Gastroesophageal sphincter (tissue), 4 donors: ENCODE results near the gene BASP1. TPM values are rescaled to one million over a fixed set of nuclear protein-coding genes. Genes with fewer than 3 reads are reported as not detected.
"Not testable (repeated sequence)": the region's sequence is repeated elsewhere in the genome, so short reads cannot be mapped to it uniquely, and the experiment has no call there.

Experiments used
- ATAC-seq: fragments of 150-250 bp; one replicate; pipeline ENCODE4 v1.9.1; 2016; ENCODE audit warnings: mild to moderate bottlenecking, moderate library complexity
- H3K27ac ChIP-seq, 4 donors: fragments of 200-600 bp; sonication (generic) in 3 of 4; 1 replicate in 3 of 4; 2 replicates in 1 of 4; pipeline ENCODE4 v1.5.1; 2016 to 2019
- H3K27me3 ChIP-seq: fragments of 200-600 bp; sonication (generic); one replicate; pipeline ENCODE4 v1.5.1; 2019
- H3K36me3 ChIP-seq, 2 donors: fragments of 200-600 bp; sonication (generic); one replicate each; pipeline ENCODE4 v1.5.1; 2019; ENCODE audit warnings: control low read depth in 1 of 2
- H3K4me1 ChIP-seq, 3 donors: fragments of 200-600 bp; sonication (generic); 1 replicate in 2 of 3; 2 replicates in 1 of 3; pipeline ENCODE4 v1.5.1; 2016 to 2019; ENCODE audit warnings: control low read depth in 2 of 3
- H3K4me3 ChIP-seq, 2 donors: fragments of 200-600 bp; sonication (generic); one replicate each; pipeline ENCODE4 v1.5.1; 2019; ENCODE audit warnings: mild to moderate bottlenecking in 1 of 2, moderate library complexity in 1 of 2
- H3K9me3 ChIP-seq, 3 donors: fragments of 200-600 bp; sonication (generic); one replicate each; pipeline ENCODE4 v1.5.1; 2017 to 2019; ENCODE audit warnings: control low read depth in 2 of 3
- EP300 ChIP-seq: sonication (generic); formaldehyde crosslinking; IDR thresholded peaks from one replicate; pipeline ENCODE4 v1.6.1; 2017; ENCODE audit warnings: antibody characterized with exemption, mild to moderate bottlenecking
- POLR2A ChIP-seq, 2 donors: fragments of 450-650 bp; IDR thresholded peaks; one replicate each; pipeline ENCODE4 v1.6.1; 2017; ENCODE audit warnings: antibody characterized with exemption in 2 of 2, mild to moderate bottlenecking in 2 of 2, moderate library complexity in 1 of 2
- POLR2AphosphoS5 ChIP-seq: sonication (generic); formaldehyde crosslinking; IDR thresholded peaks from one replicate; pipeline ENCODE4 v1.6.1; 2017; ENCODE audit warnings: antibody characterized with exemption
- WGBS, 2 donors: methylation state at CpG; one replicate each; pipeline ENCODE4 v1.1.5; 2018; ENCODE audit warnings: low coverage in 1 of 2; 5-methylcytosine and 5-hydroxymethylcytosine counted together
- total RNA-seq, 4 donors: library from RNA; depleted of rRNA; stranded (reverse); fragments of >200 nt; gene quantifications; one replicate each; pipeline ENCODE4 v1.1.0, GENCODE V29; 2016
- TF ChIP-seq, protein P1 (sequence below), 4 experiments: fragments of 200-600 bp in 2 of 4; fragments of 450-650 bp in 2 of 4; sonication (generic) in 1 of 4; IDR thresholded peaks; one replicate each; pipeline ENCODE4 v1.5.1; 2017 to 2019; ENCODE audit warnings: antibody characterized with exemption in 4 of 4, mild to moderate bottlenecking in 2 of 4, moderate library complexity in 2 of 4

The BASP1 gene
- total RNA-seq, 4 donors from 2014 or later: 0.31 to 12.9 (median 5.5) TPM

DNA sequence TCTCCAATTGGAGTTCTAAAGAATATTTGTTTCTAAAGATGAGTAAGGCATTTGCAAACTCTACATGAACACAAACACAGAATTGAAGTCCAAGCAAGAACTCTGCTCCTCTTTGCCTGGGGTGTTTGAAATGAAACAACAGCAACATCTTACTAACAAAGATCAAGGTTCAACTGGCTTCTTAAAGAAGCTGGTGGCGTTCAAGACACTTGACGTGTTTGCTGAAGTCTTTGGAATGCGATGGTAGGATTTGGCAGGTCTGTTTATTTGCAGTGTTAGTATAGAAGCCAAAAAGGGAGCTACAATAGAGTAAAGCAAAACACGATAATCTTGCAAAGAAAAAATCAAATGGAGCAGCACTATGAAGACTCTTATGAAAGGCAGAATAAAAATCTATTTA lies 94.9 kb downstream of the BASP1 start:
- no peak overlapping the region for H3K27ac ChIP-seq
- no peaks in the 10 kb centered on the region for H3K27me3 ChIP-seq
- WGBS, 2 donors: 35 to 66% methylated on average over 4 of the region's 4 CpGs
- H3K36me3 ChIP-seq: no peaks in the 10 kb centered on the region
- no peak overlapping the region for H3K4me3 ChIP-seq
- no peak for ATAC-seq
- H3K4me1 ChIP-seq: no peaks in the 10 kb centered on the region
- H3K9me3 ChIP-seq: no peaks in the 10 kb centered on the region
- TF ChIP-seq EP300 (no peak), POLR2A (IDR thresholded peaks at IDR 0.05) (no peak), POLR2AphosphoS5 (no peak)
- TF ChIP-seq, protein P1, sequence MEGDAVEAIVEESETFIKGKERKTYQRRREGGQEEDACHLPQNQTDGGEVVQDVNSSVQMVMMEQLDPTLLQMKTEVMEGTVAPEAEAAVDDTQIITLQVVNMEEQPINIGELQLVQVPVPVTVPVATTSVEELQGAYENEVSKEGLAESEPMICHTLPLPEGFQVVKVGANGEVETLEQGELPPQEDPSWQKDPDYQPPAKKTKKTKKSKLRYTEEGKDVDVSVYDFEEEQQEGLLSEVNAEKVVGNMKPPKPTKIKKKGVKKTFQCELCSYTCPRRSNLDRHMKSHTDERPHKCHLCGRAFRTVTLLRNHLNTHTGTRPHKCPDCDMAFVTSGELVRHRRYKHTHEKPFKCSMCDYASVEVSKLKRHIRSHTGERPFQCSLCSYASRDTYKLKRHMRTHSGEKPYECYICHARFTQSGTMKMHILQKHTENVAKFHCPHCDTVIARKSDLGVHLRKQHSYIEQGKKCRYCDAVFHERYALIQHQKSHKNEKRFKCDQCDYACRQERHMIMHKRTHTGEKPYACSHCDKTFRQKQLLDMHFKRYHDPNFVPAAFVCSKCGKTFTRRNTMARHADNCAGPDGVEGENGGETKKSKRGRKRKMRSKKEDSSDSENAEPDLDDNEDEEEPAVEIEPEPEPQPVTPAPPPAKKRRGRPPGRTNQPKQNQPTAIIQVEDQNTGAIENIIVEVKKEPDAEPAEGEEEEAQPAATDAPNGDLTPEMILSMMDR (IDR thresholded peaks at IDR 0.05): no peak

- Histone ChIP-seq H3K9me3 (no peaks in the 10 kb centered on the region), H3K36me3 (no peaks in the 10 kb centered on the region), H3K27ac (no peak overlapping the region), H3K4me3 (no peak overlapping the region), H3K4me1 (no peaks in the 10 kb centered on the region), H3K27me3 (no peaks in the 10 kb centered on the region)
- no peak for ATAC-seq
- TF ChIP-seq POLR2A (IDR thresholded peaks at IDR 0.05): no peak
- TF ChIP-seq POLR2AphosphoS5: no peak
- TF ChIP-seq, protein P1 (IDR thresholded peaks at IDR 0.05): no peak
- TF ChIP-seq EP300: no peak
- 66 to 75% methylated on average over 5 of the region's 5 CpGs for WGBS, 2 donors
Observed at GRCh38 chr5:17314907-17315471, 97.6 kb downstream of the BASP1 start.

DNA sequence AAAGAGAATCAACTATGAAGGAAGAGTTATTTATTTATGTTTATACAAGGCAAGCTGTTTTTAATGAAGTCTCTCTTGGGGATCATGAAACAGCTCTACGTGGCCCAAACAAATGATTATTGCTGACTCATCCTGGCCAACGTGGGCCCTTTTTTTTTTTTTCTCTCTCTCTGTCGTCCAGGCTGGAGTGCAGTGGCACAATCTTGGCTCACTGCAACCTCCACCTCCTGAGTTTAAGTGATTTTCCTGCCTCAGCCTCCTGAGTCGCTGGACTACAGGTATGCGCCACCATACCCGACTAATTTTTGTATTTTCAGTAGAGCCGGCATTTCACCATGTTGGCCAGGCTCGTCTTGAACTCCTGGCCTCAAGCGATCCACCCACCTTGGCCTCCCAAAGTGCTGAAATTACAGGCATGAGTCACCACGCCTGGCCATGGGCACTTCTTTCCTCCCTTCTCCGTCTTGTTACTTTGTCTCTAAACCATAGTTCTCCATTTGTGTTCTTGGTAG lies 98.3 kb downstream of the BASP1 start:
- H3K4me1 ChIP-seq: no peaks in the 10 kb centered on the region
- no peaks in the 10 kb centered on the region for H3K9me3 ChIP-seq
- TF ChIP-seq, protein P1 (IDR thresholded peaks at IDR 0.05): no peak
- TF ChIP-seq POLR2A (IDR thresholded peaks at IDR 0.05) (no peak), EP300 (no peak), POLR2AphosphoS5 (no peak)
- H3K36me3 ChIP-seq: no peaks in the 10 kb centered on the region
- no peak overlapping the region for H3K4me3 ChIP-seq
- no peak overlapping the region for H3K27ac ChIP-seq
- no peak for ATAC-seq
- no peaks in the 10 kb centered on the region for H3K27me3 ChIP-seq
- WGBS, 2 donors: 70 to 74% methylated on average over 11 of the region's 11 CpGs

GRCh38 chr5:17316970-17317459 lies 99.6 kb downstream of the BASP1 start:
- Histone ChIP-seq H3K36me3 (no peaks in the 10 kb centered on the region), H3K27me3 (no peaks in the 10 kb centered on the region), H3K27ac (no peak overlapping the region), H3K9me3 (no peaks in the 10 kb centered on the region), H3K4me3 (no peak overlapping the region), H3K4me1 (no peaks in the 10 kb centered on the region)
- WGBS, 2 donors: 50 to 53% methylated on average over 6 of the region's 6 CpGs
- ATAC-seq: no peak
- no peak for TF ChIP-seq EP300
- TF ChIP-seq, protein P1 (IDR thresholded peaks at IDR 0.05): no peak
- TF ChIP-seq POLR2AphosphoS5: no peak
- no peak for TF ChIP-seq POLR2A (IDR thresholded peaks at IDR 0.05)

GRCh38 chr5:17317473-17317872 lies 100.0 kb downstream of the BASP1 start:
- ATAC-seq: no peak
- Histone ChIP-seq H3K27me3 (no peaks in the 10 kb centered on the region), H3K4me1 (no peaks in the 10 kb centered on the region), H3K27ac (no peak overlapping the region), H3K9me3 (no peaks in the 10 kb centered on the region), H3K4me3 (no peak overlapping the region), H3K36me3 (no peaks in the 10 kb centered on the region)
- WGBS, 2 donors: 20 to 31% methylated on average over 1 to 5 of the region's 5 CpGs
- no peak for TF ChIP-seq POLR2AphosphoS5

DNA sequence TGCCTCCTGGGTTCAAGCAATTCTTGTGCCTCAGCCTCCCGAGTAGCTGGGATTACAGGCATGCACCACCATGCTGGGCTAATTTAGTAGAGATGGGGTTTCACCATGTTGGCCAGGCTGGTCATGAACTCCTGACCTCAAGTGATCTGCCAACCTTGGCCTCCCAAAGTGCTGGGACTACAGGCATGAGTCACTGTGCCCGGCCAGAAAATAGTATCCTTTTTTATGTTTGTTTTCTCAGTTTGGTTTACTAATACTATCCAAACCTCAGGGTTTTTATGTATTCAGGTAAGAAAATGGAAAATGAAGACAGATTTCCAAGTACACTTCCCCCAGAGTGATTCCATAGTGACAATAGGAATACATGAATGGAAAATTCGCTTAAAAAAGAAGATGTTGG lies 101.7 kb downstream of the BASP1 start:
- H3K4me1 ChIP-seq, H3K27me3 ChIP-seq, H3K4me3 ChIP-seq, ATAC-seq, H3K9me3 ChIP-seq, H3K36me3 ChIP-seq, H3K27ac ChIP-seq: not testable (repeated sequence)
- WGBS, 2 donors: 88% methylated on average over 3 of the region's 3 CpGs
